Globus pallidus (tissue), 1 donor: ENCODE measurements around the gene LMO4.

Experiments used
- DNase-seq: peaks from one replicate; pipeline ENCODE4 v3.0.0-alpha.2; 2015; ENCODE audit warnings: low spot score

The LMO4 gene, protein sequence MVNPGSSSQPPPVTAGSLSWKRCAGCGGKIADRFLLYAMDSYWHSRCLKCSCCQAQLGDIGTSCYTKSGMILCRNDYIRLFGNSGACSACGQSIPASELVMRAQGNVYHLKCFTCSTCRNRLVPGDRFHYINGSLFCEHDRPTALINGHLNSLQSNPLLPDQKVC

DNA sequence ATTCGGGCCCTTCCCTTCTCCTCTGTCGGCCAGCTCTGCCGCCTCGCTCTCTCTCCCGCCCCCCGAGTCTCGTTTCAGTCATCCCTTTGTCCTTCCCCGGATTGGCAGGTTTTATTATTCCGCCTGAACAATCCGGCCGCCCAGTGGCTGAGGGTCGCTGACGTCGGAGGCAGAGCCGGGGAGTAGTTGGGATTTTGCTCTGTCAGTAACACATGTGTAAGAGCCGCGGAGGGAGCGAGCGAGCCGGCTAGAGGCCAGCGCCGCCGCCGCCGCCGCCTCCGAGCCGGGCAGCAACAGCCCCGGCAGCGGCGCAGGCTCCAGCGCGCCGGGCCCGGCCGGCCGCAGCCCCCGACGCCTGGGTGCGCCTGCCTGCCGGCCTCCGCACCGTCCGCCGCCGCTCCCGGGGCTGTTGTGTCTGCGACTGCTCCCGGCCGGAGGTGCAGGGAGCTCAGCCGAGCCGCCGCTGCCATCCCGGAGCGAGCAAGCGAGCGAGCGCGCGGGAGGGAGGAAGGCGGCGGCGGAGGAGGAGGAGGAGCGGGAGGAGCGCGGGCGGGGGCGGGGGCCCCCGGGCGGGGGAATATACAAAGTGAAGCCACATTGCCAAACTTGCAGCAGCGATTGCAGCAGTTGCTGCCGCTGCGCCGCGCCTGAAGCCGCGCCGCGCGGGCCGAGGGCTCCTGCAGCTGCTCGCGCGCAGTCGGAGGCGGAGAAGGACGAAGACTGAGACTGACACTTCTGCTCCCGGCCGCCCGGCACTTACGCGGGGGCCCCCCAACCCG lies at the start of gene LMO4:
Gene LMO4 (plus strand): TSS at position 609 of the 779 bp plus-strand sequence. CDS start 3,136 bp downstream, outside the sequence.
- peak; percentile 97 for DNase-seq

DNA sequence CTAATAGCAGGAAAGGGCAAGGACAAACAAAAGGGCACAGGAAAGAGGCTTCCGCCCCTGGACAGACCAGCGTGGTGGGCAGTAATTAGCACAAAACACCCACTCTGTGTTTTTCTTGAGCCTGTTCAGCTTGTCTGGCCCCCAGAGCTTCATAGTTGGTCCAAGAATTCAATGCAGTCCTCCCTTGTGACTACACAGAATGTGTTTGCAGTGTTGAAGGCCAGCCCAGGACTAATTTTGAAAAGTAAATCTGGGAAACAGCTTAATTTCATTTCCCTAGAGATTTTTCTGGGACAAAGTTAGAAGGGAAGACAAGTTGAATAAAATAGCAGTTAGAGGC lies 49.2 kb upstream of the LMO4 start:
- peak; percentile 8 for DNase-seq

DNA sequence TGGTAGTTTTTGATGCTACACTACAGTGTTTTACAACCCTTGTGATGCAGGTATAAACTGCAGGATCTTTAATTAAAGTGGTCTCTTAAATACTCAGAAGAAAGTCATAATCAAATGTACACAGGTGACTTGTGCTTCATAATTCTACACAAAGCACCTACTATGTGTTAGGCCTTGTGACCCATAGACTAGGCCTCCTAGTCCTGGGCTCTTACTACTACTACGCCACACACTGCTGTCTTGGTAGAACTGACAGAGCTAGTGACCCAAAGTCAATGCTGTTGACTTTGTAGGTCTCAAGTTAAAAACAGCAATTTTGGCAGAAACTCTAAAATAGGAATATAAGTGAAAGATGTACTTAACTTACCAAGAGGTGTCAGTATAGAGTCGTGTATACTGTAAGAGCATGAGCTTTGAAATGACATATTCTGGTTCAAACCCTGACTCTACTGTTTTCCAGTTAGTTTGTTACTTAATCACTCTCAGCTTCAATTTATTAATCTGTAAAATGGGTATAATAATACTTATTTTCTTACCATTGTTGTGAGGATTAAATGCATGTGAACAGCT lies 48.6 kb upstream of the LMO4 start:
- DNase-seq = no peak

DNA sequence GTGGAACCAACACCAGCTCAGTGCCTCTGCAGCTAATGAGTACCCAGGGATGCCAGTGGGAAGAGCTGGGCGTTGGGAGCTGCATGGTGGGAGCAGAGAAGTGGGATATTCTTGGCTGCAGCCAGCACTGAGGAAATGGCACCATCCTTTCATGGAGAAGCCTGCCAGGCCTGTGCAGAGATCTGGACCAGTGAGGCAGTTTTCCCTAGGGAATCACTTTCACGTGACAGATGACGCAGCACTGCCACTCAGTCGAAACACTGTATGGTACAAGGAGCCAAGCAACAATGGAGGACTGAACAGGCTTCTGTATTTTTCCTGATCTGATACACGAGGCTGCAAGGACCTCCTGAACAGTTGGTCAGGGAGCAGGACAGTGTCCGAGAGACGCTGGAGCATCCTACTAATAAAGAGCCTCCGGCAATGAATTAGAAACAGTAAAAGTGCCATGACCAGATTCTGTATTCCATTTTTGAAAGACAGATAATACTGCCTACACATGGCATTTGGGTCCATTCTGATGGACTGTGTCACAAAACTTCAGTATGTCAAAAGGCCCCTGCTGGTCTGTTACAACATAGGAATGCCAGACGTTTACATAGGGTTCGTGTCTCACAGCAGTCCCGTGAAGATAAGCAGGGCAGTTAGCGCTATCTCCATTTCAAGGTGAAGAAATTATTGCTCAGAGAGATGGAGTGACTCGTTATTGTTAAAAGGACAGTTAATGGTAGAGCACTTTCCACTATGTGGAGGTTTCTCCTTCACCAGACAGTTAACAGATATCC lies 44.0 kb upstream of the LMO4 start:
- no peak for DNase-seq

DNA sequence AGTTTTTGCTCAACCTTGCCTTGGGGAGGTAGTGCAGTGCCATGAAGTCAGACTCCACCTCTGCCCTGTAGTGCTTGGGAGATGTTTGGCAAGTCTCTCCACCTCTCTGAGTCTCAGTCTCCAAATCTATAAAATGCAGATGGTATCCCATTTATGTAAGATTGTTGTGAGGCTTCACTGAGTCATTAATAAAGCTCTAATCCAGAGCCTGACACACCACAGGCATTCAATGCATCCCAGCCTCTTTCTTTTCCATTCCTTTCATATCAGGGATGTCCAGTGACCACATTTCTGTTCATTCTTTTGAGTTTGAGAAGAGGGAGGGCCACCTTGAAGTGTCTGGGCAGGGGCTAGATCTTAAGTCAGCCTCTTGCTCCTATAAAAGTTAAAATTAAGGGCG lies 37.6 kb upstream of the LMO4 start:
- DNase-seq = no peak

DNA sequence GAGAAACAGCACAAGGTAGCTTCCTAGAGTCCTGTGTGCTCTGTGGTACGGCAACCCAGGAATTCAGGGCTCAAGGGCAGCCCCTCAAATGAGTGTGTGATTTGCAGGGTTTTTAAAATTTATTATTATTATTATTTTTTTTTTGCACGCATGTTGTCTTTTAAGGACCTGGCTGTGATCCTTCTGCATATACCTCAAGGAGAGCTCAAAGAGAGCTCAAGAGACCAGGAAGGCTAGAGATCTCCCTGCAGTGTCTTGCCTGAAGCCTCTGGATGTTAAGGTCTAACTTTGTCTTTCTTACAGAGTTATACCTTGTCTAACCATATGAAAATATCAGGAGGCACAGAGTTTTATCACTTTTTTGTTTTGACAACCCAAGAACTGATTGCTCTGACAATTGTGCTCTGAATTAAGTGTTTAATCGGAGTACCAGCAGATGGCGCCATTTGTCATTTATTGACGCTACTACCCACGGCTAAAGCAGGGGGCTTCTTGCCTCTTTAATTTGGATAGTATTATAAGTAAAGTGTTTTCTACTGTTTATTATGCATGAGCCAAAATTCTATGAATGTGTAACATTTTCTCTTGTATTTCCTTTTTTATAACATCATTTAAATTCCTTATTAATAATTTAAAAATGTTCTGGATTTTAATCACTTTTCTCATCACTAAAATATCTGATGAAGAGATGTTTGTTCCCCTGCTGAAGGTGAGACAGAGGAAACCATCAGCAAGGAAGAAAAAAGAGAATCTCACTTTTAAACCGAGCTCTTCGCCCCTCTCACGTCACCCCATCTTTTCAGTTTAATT lies 35.8 kb upstream of the LMO4 start:
- DNase-seq = peak; percentile 56

DNA sequence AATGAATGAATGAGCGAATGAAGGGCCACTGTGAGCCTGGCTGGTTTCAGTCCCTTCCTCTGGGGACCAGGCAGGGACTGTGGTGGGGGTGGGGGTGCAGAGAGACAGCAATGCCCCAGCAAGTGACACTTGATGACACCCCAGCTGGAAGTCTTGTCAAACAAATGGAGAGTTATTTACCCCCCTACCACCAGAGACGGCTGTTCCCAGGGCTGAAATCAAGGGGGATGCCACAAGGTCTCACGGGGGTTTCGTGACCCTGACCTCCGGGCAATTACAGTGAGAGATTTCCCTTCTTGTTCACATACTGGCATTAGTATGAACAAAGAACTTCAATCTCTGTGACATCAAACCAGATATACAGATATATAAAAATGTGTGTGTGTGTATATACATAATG lies 34.0 kb upstream of the LMO4 start:
- no peak for DNase-seq

DNA sequence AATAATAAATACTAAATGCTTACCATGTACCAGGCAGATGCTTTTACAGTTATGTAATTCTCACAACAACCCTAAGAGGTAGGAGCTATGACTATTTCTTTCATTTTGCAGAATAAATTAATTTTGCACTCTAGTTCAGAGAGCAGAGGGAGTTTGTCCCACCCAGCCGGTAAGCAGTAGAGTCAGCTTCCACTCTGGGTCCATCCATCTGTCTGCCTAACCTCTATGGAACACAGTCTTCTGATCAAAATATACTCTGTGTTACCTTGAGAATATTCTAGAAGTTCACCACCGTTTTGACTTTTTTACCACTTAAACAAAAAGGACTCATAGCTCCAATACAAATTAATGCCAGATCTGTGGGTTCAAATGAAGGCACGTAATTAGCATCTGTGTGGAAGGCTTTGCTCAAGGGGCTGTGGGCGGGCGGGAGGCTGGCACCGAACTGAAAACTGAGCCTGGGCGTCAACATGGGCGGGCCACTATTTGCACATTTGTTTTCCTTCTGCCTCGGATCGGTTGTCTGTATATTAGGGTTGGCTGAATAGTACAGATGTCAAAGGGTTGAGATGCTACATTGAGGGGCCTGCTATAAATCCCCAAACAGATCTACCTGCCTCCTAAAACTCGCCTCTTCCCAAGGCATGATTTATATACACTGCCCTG lies 33.1 kb upstream of the LMO4 start:
- DNase-seq = no peak

DNA sequence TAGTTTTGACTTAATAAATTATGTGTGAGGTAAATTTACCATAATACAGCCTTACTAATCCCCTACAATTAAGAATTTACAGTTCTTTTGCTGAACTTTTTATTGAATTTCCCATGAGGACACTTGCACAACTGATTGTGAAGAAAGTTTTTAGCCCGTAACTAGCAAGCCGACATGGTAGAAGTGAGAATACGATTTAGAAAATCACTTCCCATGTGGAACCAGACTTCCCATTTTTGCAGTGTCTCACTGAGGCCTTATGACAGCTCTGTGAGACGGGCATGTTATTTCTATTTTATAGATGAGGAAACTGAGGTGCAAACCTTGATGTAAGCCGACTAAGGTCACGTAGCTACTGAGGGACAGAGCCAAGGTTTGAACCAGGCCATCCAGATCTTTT lies 32.5 kb upstream of the LMO4 start:
- no peak for DNase-seq

DNA sequence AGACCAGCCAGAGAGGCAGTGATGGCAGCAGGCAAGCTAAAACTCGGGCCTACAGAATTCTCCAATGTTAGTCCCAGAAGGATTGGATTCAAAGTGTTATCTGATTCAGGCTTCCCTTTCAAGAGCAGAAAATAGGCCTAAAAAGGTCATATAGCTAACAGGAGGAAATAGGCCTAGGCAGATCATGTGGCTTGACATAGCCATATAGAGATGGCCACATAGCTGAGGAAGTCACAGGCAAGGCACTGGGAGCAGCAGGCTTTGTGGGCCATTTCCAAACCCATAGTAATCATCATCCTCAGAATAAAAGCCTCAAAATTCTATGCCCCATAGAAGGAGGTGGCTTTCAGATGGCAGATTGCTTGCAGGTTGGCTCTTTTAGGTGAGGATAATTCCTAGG lies 29.0 kb upstream of the LMO4 start:
- DNase-seq = no peak

DNA sequence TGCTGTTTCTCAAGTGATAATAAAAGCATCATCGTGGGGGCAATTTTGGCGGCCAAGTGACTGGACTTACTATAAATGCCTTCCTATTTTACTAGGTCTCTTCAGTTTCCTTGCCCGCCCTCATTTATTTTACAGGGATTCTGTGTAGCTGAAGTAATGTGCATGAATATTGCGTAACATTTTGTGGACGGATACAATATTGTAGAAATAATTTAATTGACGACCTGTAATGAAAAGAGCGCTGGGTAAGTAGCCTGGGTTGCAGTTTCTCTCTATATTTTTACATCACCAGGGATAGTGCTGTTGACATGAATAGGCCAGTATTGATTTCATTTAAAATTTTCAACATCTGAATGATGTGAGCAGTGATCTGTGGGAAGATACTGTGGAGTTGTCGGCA lies 28.1 kb upstream of the LMO4 start:
- no peak for DNase-seq

DNA sequence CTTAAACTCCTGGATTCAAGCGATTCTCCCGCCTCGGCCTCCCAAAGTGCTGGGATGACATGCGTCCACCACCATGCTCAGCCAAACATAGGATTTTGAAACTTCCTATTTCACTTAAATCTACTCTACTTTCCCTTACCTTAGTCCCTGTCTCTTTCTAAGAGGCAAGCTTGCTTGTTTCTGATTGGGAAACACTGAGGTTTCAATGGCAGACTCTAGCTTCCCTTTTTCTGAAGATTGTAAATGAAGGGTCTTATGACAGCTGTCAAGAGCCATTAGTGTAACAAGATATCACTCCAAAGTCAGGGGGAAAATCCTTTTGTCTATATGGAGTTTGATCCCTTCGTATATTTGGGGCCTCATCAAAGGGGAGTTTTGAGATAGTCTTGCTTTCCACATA lies 23.5 kb upstream of the LMO4 start:
- no peak for DNase-seq

DNA sequence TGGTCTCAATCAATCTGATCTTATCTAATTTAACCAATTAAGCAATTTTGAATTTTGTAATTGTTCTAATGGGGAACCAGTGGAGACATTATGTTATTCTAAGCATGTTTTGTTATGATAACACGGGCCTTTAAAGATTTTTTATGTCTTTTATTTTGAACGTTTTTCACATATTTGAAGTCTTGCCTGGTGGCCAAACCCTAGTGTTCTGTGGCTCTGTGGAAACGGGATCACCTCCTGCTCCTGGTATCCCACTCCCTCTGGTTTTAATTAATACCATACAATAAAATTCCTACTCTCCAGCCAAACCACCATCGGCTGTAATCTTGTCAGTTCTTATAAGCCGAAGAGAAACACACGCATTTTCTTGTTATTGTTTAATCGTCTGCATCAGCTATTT lies 22.9 kb upstream of the LMO4 start:
- DNase-seq = no peak

DNA sequence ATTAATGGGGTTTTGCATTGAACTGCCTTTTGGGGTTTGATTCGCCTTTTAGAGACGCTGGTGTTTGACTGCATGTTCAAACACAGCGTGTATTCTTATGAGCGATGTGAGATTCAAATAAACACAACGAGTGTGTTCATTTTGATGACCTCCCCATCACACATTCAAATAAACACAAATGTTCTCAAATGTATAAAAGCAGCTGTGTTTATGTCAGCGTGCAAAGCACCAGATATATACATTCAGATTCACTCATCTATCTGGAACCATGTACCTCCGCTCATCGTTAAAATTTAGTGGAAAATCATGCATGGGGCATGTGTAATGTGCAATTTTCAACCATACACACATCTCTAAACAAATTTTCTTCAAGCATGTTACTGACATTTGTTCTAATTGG lies 21.4 kb upstream of the LMO4 start:
- DNase-seq = no peak

DNA sequence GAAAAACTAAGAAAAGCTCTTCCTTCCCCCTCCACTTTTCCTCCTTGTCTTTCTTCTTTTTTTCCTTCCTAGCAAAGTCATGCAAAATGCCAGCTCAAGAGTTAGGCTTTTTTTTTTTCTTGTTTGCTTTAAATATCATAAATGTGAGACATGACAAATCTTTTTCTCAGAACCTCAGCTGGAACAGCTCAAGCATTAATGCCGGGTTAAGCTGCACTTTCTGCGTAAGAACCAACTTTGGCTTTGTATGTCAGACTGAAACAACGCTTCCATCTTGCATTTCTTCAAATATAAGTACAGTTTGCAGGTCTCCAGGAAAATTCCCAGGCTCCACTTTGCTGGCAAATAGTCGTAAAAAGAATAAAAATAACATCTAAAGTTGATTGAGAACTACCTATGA lies 20.7 kb upstream of the LMO4 start:
- DNase-seq = no peak

DNA sequence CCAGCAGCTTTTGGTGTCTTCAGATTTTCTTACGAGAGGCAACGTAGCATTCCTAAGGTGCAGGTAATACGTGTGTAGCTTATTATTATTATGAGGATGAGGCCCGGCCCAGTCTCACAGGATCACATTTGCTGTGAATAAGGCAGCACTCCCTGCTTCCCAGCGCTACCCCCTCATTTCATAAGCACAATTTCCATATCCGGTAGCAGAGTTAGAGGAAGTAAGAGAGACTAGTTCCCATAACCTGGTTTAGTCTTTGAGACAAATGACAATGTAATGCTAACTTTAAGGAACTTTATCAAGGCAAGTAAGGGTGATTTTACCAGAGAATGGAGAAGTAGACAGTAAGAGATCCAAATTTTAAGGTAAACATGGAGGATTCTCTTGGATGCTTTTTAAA lies 14.6 kb upstream of the LMO4 start:
- no peak for DNase-seq

DNA sequence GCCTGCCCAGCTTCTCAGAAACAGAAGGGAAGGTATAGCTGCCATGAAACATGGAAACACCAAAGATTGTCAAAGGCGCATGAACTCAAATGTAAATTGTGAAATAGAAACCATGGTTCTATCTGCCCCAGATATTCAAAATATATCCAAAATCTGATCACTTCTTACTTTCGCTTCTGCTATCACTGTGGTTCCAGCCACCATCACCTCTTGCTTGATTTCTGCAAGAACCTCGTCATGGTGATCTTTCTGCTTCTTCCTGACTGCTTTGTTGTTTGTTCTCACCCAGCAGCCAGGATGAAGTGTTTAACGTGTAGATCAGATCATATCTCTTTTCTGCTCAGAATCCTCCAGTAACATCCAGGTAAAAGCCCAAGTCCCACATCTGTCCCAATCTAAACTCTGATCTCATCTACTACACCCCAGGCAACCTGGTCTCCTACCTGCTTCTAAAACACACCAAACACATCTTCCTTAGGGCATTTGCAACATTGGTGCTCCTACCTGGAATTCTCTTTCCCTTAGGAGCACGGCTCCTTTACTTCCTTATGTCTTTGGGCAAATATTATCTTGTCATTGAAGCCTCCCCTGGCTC lies 10.5 kb upstream of the LMO4 start:
- DNase-seq = no peak

DNA sequence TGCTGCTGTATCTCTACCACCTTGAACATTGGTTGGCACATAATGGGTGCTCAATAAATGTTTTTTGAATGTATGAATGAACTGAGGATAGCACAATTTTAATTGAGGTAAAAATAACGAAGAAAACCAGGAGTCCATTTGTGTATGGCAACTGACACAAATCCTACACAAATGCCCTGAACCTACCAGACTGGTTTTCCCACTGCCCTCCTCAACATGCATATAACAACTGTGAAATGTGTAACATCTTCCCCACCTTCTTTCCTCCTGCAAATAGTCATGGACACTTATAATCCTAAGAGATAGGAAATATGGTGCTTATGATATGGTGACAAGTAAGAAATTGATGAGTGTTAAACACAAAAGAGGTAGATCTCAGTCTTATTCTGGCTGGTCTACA lies 9.9 kb upstream of the LMO4 start:
- no peak for DNase-seq

DNA sequence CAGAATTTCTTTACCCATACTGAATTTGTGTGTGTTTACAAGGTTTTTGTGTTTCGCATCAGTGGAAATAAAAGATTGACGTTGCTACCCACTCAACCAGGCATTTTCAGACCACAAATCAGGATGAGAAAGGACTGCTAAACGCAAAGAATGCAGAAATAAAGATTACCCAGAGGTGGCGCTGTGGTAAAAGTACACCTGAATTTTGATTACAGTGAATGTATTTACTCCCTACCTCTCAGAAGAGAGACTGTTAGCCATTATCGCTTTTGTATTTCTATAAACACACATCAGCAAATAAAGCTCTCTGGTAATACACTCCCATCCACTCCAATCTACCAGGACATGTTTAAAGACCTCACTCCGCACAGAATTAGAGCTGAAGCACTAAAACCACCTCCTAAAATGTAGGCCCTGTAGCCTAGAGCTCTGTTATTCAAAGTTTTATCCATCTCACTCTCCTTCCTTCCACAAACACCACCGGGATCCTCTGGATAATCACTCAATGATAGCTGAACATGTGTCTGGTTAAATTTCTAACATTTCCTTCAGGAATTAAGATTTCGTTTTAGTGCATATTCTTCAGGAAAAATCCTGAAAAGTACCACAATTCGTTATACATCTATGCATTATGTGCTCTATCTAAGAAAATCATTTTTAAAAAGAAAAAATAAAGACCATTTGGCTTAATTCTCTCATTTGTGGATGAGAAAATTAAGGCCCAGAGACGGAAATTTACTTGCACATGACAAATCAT lies 2.5 kb upstream of the LMO4 start:
- DNase-seq = peak; percentile 62
